Measurements from ENCODE around the gene TFAM.

- TF ChIP-seq POLR2A (IDR thresholded peaks at IDR 0.05) (no peak), CTCF (IDR thresholded peaks at IDR 0.05) (no peak)
Observed at GRCh38 chr10:58399410-58399809, 14.2 kb downstream of the TFAM start.
